NCI-H2107 treated with DMSO at 0.1 percent for 48 hours (cell line): Measurements from ENCODE around the gene IFNLR1.

Source experiments
- DNase-seq: peaks from one replicate; lab custom pipeline; 2025; ENCODE audit not compliant: unreplicated experiment; lab: John Stamatoyannopoulos, UW

The IFNLR1 gene

DNA sequence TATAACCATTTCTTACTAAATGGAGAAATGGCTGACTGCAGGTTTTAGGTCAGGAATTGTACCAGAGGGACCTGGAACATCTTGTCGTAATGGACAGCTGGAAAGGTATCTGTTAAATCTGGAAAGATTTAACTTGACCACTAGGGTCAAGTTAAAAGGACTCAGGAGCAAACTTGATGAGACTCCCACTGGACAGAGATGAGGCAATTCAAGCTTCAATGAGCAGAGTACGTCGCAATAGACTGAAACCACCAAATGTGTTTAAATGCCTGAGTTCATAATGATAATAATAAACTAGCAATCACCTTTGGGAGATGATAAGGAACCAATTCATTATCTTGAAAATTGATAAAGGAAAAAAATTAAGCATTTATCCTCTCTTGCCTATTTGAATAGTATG, 8.7 kb downstream of the IFNLR1 start:
- DNase-seq = no peak

GRCh38 chr1:24177161-24177560, 9.9 kb downstream of the IFNLR1 start:
- no peak for DNase-seq

GRCh38 chr1:24175033-24175755, 11.9 kb downstream of the IFNLR1 start:
- DNase-seq = no peak

GRCh38 chr1:24173638-24174575, 13.2 kb downstream of the IFNLR1 start:
- no peak for DNase-seq

DNA sequence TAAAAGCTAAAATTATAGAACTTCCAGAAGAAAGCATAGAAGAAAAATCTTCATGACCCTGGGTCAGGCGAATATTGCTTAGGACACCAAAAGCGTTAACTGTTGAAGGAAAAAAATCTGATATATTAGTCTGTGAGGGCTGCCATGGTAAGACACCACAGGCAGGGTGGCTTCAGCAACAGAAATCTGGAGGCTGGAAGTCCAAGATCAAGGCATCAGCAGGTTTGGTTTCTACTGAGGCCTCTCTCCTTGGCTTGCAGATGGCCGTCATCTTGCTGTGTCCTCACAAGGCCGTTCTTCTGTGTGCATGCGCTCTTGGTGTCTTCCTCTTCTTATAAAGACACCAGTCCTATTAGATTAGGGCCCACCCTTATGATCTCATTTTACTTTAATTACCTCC, 14.5 kb downstream of the IFNLR1 start:
- DNase-seq = no peak

- no peak for DNase-seq
These were observed 17.8 kb downstream of the IFNLR1 start for GRCh38 chr1:24169286-24169685.

GRCh38 chr1:24168245-24168644, 18.8 kb downstream of the IFNLR1 start:
- DNase-seq = no peak

- DNase-seq = no peak
These were observed 20.1 kb downstream of the IFNLR1 start for GRCh38 chr1:24167008-24167407.

- DNase-seq = no peak
These were observed 21.6 kb downstream of the IFNLR1 start for GRCh38 chr1:24165500-24165899.

DNA sequence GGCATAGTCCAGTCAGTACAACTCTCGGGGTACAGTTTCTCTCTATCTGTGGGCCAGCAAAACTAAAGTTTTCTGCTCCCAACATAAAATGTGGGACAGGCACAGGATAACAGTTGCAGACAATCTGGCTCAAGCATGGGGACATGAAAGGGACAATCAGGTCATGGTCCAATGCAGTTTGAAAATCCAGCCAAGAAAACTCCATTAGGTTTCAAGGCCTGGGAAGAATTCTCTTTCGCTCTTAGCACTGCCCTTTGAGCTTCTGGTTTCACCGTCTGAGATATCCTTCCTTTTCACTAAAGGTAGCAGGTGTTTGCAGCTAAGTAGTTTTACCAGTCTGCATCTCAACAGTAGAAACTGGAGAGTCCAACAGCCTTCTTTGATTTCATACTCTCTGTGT, 23.1 kb downstream of the IFNLR1 start:
- no peak for DNase-seq

GRCh38 chr1:24162201-24162600, 24.9 kb downstream of the IFNLR1 start:
- no peak for DNase-seq

- DNase-seq = no peak
These were observed 25.8 kb downstream of the IFNLR1 start for GRCh38 chr1:24161270-24161669.

GRCh38 chr1:24159366-24159765, 27.7 kb downstream of the IFNLR1 start:
- DNase-seq = no peak

GRCh38 chr1:24157918-24158481, 29.1 kb downstream of the IFNLR1 start:
- DNase-seq = no peak

- DNase-seq = no peak
These were observed 30.4 kb downstream of the IFNLR1 start for GRCh38 chr1:24156542-24157260.

DNA sequence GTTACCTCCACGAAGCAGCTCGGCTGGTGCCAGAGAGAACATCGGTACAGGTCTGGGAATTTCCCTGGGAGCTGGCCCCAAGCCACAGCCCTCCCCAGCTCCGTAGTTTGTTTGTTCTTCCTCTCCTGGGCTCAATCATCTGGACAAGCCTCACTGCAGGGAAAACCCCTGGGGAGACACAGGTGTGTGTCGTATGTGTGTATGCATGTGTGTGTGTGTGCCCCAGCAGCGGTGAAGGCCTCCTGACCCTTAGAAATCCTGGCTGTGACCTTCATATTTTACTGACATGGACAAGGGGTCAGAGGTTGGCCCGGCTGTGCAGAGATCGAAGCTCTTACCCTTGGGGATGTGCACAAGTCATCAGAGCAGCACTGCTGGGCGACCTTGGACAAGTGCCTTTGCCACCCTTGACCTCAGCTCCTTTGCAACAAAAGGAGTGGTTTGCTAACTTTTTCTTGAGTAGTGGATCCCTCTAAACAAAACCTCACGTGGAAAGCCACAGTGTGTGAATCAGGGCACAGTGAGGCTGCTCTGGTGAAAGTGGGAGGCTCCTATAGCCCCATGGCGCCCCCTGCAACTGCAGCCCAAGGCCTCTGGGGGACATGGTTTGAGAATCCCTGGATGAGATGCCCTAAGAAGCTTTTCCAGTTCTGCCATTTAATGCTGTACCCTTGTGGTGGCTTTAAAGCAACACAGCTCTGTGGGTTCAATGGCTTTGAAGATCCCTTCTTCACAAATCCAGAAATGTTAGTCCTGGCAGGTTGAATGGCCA, 31.9 kb downstream of the IFNLR1 start:
- DNase-seq = peak; percentile 74

GRCh38 chr1:24154215-24154614, 32.9 kb downstream of the IFNLR1 start:
- peak; percentile 90 for DNase-seq

DNA sequence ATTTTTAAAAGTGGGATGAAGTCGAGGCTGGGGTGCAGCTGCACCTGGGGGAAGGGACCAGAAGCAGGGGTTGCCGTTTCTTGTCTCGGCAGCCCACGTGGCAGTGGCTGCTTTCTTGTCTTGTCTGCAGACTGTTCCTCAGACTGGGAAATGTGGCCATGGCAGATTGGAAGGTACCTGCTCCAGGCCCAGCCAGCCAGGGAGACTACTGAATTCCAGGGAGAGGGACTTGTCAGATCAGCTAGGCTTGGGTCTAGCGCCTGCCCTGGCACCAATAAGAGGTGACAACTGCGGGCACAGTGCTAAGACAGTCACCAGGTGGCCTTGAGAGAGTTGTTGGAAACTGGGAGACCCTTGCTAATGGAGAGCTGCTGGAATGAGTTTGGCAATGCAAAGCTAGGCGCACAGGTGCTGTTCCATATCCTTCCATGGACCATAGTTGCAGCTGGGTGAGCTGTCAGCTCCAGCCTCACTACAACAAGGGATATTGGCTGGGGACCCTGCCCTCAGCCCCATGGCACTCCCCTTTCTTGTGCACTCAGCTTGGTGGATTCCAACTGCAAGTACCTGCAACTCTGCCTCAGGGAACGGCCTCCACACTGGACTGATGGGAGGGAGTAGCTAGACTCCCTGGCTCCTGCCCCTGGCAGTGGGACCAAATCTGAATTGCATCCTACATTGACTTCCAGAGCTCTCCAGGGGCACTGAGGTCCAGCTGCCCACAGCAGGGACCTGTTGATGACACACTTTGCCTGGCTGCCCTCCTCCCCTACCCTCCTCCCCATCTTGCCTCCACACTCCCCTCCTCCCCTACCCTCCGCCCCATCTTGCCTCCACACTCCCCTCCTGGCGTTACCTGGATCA, 34.2 kb downstream of the IFNLR1 start:
- no peak for DNase-seq

DNA sequence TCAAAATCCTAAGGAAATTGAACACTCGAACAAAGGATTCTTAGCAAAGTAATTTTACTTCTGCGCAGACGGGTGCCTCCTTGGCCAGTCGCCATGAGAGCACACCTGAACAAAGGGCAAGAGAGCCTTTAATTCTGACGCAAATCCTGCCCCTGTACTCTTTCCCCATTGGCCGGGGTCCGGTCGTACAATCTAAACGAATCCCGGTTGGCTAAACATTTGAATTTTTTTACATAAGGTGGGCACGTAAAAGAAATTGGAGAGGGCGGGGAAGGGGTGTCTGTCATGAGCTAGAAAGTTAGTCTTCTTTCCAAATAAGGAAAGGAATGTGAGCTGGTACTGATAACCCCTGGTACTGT, 35.9 kb downstream of the IFNLR1 start:
- DNase-seq = peak; percentile 62
